SH-SY5Y (cell line): ENCODE data around the gene SLC25A30.

Source experiments
- GATA2 ChIP-seq: IDR thresholded peaks from 2 replicates; pipeline ENCODE4 v1.6.1; 2011; ENCODE audit warnings: mild to moderate bottlenecking, low read depth, low read length
- GATA3 ChIP-seq: IDR thresholded peaks from 2 replicates; pipeline ENCODE4 v1.6.1; 2011; ENCODE audit warnings: low read depth, mild to moderate bottlenecking, low read length, moderate library complexity

Gene SLC25A30

GRCh38 chr13:45417790-45418534, at the start of gene SLC25A30:
TSS of gene SLC25A30 (minus strand) at chr13:45418373. CDS start at chr13:45411425, 6,948 bp downstream.
- TF ChIP-seq GATA2 (no peak), GATA3 (no peak)

- TF ChIP-seq GATA2, result no peak
- TF ChIP-seq GATA3, result no peak
These were observed 48.2 kb upstream of the SLC25A30 start for GRCh38 chr13:45466359-45466758.

- TF ChIP-seq GATA2, result no peak
- TF ChIP-seq GATA3, result no peak
These were observed 46.7 kb upstream of the SLC25A30 start, which contains the start of gene COG3 for GRCh38 chr13:45464687-45465453. TSS of gene COG3 (plus strand) at chr13:45464939. CDS start at chr13:45465037, 98 bp downstream.

- TF ChIP-seq GATA2, result no peak
- no peak for TF ChIP-seq GATA3
These were observed 46.0 kb upstream of the SLC25A30 start for GRCh38 chr13:45464141-45464686.

GRCh38 chr13:45456196-45456972, 38.2 kb upstream of the SLC25A30 start:
- TF ChIP-seq GATA2, result no peak
- TF ChIP-seq GATA3, result no peak

GRCh38 chr13:45454204-45454603, 36.0 kb upstream of the SLC25A30 start:
- no peak for TF ChIP-seq GATA2
- no peak for TF ChIP-seq GATA3

- no peak for TF ChIP-seq GATA3
- no peak for TF ChIP-seq GATA2
These were observed 33.1 kb upstream of the SLC25A30 start for GRCh38 chr13:45451282-45451681.

- TF ChIP-seq GATA3, result no peak
- no peak for TF ChIP-seq GATA2
These were observed 30.9 kb upstream of the SLC25A30 start for GRCh38 chr13:45448965-45449559.

- TF ChIP-seq GATA3 (no peak), GATA2 (no peak)
These were observed 29.0 kb upstream of the SLC25A30 start for GRCh38 chr13:45447050-45447661.

- no peak for TF ChIP-seq GATA2
- no peak for TF ChIP-seq GATA3
These were observed 28.0 kb upstream of the SLC25A30 start for GRCh38 chr13:45446181-45446580.

GRCh38 chr13:45445053-45445452, 26.9 kb upstream of the SLC25A30 start:
- TF ChIP-seq GATA3 (no peak), GATA2 (no peak)

GRCh38 chr13:45441633-45442032, 23.5 kb upstream of the SLC25A30 start:
- TF ChIP-seq GATA2 (no peak), GATA3 (no peak)
